HG03064 (cell line): ENCODE data around the gene TMEM125.

Experiments used
- ATAC-seq: cut with Tn5 transposase; IDR thresholded peaks from one replicate; pipeline ENCODE4 v1.9.1; 2021; ENCODE audit warnings: low read depth; ENCODE audit not compliant: unreplicated experiment

Gene TMEM125

DNA sequence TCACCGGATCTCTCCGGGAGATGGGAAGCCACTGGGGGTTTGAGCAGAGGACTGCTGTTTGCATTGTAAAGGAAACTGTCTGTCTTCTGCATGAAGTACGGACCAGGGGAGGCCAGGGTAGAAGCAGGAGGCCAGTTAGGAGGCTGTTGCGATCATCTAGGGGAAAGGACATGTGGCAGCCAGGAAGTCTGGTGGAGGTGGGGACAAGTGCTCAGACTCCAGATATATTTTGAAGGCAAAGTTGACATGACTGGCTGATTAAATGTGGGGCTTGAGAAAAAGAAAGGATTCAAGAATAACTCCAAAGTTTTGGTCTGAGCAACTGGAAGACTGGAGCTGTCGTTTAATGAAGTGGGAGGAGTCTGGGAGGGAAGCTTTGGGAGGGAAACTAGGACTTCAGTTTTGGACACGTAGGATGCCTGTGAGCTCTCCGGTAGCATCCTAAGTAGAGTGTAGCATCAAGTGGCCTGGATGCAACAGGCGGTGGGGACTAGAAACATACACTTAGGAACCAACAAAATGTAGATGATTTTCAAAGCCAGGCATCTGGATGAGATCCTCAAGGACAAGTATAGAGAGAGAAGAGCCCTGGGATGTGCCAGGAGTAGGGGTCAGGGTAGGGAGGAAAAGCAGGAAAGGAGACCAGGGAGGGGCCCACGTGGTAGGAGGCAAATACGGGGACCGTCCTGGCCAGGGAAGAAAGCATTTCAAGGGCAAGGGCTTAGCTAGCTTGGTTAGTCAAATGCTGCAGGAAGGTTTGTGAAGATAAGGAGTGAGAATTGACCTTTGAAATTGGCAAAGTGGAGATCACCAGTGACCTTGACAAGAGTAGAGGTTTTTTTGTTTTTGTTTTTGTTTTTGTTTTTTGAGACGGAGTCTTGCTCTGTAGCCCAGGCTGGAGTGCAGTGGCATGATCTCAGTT is 19.3 kb downstream of the TMEM125 start:
- ATAC-seq: no peak

DNA sequence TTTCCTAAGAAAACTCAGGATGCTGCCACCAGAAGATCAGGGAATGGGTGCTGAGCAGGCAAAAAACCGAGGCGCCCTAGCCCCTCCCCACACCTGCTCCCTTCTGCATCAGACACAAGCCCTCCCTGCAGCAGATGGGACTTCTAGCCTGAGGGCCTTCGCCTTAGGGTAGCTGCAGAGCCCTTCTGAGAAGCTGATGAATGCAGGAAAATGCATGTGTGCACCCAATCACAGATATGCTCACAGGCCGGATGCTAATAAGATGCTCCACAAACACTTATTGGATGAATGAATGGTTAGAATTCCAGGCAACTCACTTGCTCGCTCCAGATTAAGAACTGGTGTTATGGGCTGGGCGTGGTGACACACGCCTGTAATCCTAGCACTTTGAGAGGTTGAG is 22.4 kb downstream of the TMEM125 start:
- ATAC-seq: no peak

DNA sequence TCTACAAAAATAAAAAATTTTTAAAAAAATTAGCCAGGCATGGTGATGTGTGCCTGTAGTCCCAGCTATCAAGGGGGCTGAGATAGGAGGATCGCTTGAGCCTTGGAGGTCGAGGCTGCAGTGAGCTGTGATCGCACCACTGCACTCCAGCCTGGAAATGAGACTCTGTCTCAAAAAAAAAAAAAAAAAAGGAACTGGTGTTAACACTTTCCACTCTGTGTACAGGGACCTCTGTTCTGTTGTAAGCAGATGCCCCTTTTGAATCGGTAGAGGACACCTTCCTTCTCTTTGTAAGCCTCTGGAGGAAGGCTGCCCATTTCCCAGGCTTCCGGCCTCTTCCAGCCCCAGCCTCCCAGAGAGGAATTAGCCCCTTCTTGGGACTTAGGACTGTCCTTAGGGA is 22.9 kb downstream of the TMEM125 start:
- ATAC-seq: no peak

DNA sequence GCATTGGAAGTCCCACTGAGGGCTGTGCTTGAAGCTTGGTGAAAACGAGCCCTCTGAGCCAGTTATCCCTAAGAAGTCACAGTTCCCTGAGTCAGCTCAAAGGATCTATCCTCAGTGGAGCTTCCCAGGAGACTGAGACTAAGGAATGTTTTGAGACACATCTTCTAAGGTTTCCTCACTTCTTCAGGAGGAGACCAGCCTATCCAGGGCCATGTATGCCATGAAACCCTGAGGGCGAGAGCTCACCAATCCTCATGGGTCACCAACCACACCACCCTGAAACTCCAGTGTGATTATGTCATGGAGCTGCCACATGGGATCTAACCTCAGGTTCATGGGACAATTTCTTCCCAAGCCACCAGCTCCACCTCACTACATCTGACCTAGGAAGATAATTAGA is 23.4 kb downstream of the TMEM125 start:
- ATAC-seq: no peak

- no peak for ATAC-seq
Measured at GRCh38 chr1:43293896-43294760, 24.3 kb downstream of the TMEM125 start.

- no peak for ATAC-seq
Measured at GRCh38 chr1:43294761-43295160, 25.0 kb downstream of the TMEM125 start.

- ATAC-seq: no peak
Measured at GRCh38 chr1:43296207-43296606, 26.4 kb downstream of the TMEM125 start.

- ATAC-seq: no peak
Measured at GRCh38 chr1:43298055-43298454, 28.3 kb downstream of the TMEM125 start.

DNA sequence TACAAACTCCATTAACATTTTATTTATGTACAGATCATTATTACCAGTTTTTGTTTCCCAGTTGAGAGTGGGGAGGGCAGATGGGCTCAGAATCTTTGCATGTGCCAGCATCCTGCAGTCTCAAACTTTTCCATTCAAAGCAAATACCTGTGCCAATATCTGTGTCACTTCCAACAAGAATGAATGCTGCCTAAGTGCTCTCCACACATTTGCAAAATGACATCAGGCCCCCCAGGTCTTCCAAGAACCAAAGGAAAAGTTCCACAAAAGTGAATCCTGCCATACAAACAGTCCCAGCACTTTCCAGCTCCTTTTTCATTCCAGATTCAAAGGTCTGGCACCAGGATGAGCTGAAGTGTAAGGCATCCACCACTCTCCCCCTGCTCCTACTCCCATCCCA is 29.3 kb downstream of the TMEM125 start:
- no peak for ATAC-seq

DNA sequence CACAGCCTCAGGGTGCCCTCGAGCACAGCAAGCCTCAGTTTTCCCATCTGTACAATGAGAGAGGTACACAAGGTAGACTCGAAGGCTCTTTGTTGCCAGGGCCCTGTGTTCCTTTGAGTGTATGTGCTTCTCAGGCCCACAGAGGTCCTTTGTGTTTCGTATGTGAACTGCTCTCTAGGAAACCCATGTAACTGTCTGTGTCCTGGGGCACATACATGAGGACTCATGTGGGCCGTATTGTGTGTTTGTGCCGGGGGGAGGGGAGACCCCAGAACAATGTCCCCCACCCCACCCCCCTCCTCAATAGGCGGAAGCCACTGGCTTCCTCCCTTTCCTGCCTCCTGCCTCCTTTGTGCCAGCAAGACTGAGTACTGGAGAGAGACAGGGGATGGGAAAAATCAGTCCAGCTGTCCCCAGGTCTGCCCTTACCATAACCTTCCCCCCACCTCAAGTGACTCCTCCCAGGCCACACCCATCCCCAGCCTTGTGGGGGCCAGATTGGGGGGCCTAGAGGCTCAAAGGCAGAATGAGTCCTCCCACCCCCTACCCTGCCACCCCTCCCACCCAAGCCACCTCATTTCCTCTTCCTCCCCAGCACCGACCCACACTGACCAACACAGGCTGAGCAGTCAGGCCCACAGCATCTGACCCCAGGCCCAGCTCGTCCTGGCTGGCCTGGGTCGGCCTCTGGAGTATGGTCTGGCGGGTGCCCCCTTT is 30.8 kb downstream of the TMEM125 start, which contains the start of gene TIE1:
TSS of gene TIE1 (plus strand) at position 605 of the 717 bp plus-strand sequence. CDS start at position 695, 90 bp downstream.
- no peak for ATAC-seq

DNA sequence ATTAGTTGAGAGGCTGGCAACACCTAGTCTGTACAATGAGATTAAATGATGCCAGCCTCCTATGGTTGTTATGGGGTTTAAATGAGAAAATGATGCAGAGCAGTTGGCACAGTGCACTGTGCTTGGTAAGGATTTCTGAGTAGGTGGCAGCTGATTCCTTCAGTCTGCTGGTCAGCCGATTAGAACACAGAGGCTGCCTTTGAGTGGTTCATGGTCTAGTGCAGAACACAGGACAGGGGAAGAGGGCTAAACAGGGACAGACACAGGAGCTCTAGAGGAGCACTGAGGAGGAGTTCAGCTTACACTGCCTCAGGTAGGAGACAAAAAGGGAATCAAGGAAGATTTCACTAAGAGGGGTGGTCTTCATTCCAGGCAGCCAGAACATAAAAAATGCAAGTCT is 32.4 kb downstream of the TMEM125 start:
- ATAC-seq: no peak

- ATAC-seq: no peak
Measured at GRCh38 chr1:43302721-43303470, 33.1 kb downstream of the TMEM125 start.

DNA sequence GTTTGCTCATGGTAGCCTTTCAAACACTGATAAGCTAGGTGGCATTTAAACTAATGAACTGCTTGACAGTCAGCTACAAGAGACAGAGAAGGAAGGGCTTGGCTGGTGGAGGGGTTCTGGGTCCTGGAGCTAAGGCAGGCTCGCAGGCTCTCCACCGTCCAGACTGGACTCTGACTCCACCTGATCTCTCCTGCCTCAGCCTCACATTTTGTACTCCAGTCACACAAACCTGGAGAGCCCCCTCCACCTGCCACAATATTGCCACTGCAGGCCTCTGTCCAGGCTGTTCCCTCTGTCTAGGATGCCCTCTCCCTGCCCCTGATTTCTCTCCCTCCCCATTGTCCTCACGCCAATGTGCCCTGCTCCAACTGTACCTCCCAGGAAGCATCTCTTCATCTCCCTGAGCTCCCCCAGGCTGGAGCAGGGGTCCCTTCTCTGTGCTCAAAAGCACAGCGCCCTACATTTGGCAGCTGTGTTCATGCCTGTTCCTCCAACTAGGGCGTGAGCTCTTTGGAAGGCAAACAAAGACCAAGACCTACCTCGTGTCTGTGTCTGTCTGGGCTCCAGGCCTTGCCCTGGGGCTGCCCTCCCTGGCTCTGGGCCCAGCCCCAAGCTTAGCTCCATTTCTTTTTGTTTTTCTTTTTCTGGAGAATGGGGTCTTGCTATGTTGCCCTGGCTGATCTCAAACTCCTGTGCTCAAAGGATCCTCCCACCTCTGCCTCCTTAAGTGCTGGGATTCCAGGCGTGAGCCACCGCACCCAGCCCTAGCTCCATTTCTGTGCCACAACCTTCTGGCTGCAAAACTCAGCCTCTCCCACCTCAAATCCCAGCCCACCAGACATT is 33.9 kb downstream of the TMEM125 start:
- no peak for ATAC-seq

- ATAC-seq: no peak
Measured at GRCh38 chr1:43304314-43304681, 34.5 kb downstream of the TMEM125 start.

- no peak for ATAC-seq
Measured at GRCh38 chr1:43304771-43305300, 35.1 kb downstream of the TMEM125 start.

- ATAC-seq: no peak
Measured at GRCh38 chr1:43305461-43305860, 35.7 kb downstream of the TMEM125 start.

- no peak for ATAC-seq
Measured at GRCh38 chr1:43305926-43306687, 36.3 kb downstream of the TMEM125 start.
